MM.1S (cell line): Measurements from ENCODE around the gene P2RX6.

ENCODE experiments used
- DNase-seq: peaks from one replicate; pipeline ENCODE4 v3.0.0-alpha.2; 2015
- H2AFZ ChIP-seq: fragments of 300-600 bp; sonication (generic); 2 replicates; pipeline ENCODE4 v1.6.0; 2016; ENCODE audit warnings: antibody characterized with exemption, low read length
- H3F3A ChIP-seq: fragments of 300-600 bp; sonication (generic); 2 replicates; pipeline ENCODE4 v1.6.1; 2016; ENCODE audit warnings: mild to moderate bottlenecking, antibody characterized with exemption, low read length, moderate library complexity, mixed read lengths; ENCODE audit not compliant: insufficient read depth
- H3K27ac ChIP-seq: fragments of 300-600 bp; sonication (generic); 2 replicates; pipeline ENCODE4 v1.5.1; 2016; ENCODE audit warnings: mild to moderate bottlenecking, low read length
- H3K27me3 ChIP-seq: fragments of 300-600 bp; sonication (generic); replicated peaks from 2 replicates; pipeline ENCODE4 v1.6.0; 2016; ENCODE audit warnings: low read length; ENCODE audit not compliant: insufficient read depth
- H3K36me3 ChIP-seq: fragments of 300-600 bp; sonication (generic); replicated peaks from 2 replicates; pipeline ENCODE4 v1.6.1; 2016; ENCODE audit warnings: mild to moderate bottlenecking, low read length, mixed read lengths; ENCODE audit not compliant: insufficient read depth
- H3K4me1 ChIP-seq: fragments of 300-600 bp; sonication (generic); 2 replicates; pipeline ENCODE4 v1.6.1; 2016; ENCODE audit warnings: low read length, mixed read lengths
- H3K4me2 ChIP-seq: fragments of 300-600 bp; sonication (generic); 2 replicates; pipeline ENCODE4 v1.6.0; 2016; ENCODE audit warnings: low read depth, low read length
- H3K4me3 ChIP-seq: fragments of 300-600 bp; sonication (generic); 2 replicates; pipeline ENCODE4 v1.5.1; 2016; ENCODE audit warnings: low read length, mixed read lengths
- H3K79me2 ChIP-seq: fragments of 300-600 bp; sonication (generic); 2 replicates; pipeline ENCODE4 v1.6.1; 2016; ENCODE audit warnings: mixed run types, low read length, mixed read lengths
- H3K9ac ChIP-seq: fragments of 300-600 bp; sonication (generic); 2 replicates; pipeline ENCODE4 v1.6.1; 2016; ENCODE audit warnings: low read length, mixed read lengths
- H3K9me2 ChIP-seq: fragments of 300-600 bp; sonication (generic); replicated peaks from 2 replicates; pipeline ENCODE4 v1.6.1; 2016; ENCODE audit warnings: mild to moderate bottlenecking, low read length, mixed read lengths; ENCODE audit not compliant: insufficient read depth
- H3K9me3 ChIP-seq: fragments of 300-600 bp; sonication (generic); replicated peaks from 2 replicates; pipeline ENCODE4 v1.6.1; 2016; ENCODE audit warnings: mild to moderate bottlenecking, low read length, mixed read lengths; ENCODE audit not compliant: insufficient read depth
- H4K20me1 ChIP-seq: fragments of 300-600 bp; sonication (generic); 2 replicates; pipeline ENCODE4 v1.6.1; 2016; ENCODE audit warnings: mild to moderate bottlenecking, low read length, moderate library complexity, mixed read lengths; ENCODE audit not compliant: insufficient read depth
- EZH2 ChIP-seq: fragments of 300-600 bp; sonication (generic); optimal IDR thresholded peaks from 2 replicates; pipeline ENCODE3; 2017; ENCODE audit warnings: low read depth, mild to moderate bottlenecking, antibody characterized with exemption, low read length, mixed read lengths
- EZH2phosphoT487 ChIP-seq: fragments of 300-600 bp; sonication (generic); IDR thresholded peaks from 2 replicates; pipeline ENCODE4 v1.6.1; 2018; ENCODE audit warnings: antibody characterized with exemption, low read length
- TF ChIP-seq, protein P1 (sequence below): fragments of 300-600 bp; sonication (generic); IDR thresholded peaks from 2 replicates; pipeline ENCODE4 v1.5.1; 2016; ENCODE audit warnings: antibody characterized with exemption, low read length, mixed read lengths

P2RX6 gene

DNA sequence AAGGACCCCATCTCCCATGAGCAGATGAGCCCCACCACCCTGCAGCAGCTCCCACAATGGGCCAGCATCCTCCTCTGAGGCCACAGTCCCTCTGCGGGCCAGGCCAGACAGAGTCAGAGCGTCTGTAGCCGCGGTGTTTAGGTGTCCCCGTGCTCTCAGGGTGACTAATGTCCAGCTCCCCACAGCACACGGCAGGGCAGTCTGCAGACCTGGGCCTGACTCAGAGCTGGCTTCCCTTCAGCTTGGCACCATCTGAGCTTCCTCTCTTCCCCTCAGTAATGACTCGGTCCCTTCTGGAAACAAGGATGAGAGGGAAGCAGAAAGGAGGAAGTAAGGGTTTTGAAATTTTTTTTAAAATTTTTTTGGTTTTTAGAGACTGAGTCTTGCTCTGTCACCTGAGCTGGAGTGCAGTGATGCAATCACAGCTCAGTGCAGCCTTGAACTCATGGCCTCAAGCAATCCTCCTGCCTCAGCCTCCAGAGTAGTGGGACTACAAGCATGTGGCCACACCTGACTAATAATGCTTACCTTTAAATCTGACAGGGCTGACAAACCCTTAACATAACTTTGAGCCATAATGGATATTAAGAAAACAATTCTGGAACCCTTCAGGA is 59.2 kb downstream of the P2RX6 start:
- H2AFZ ChIP-seq, result no peak overlapping the region
- no peaks in the 10 kb centered on the region for H4K20me1 ChIP-seq

DNA sequence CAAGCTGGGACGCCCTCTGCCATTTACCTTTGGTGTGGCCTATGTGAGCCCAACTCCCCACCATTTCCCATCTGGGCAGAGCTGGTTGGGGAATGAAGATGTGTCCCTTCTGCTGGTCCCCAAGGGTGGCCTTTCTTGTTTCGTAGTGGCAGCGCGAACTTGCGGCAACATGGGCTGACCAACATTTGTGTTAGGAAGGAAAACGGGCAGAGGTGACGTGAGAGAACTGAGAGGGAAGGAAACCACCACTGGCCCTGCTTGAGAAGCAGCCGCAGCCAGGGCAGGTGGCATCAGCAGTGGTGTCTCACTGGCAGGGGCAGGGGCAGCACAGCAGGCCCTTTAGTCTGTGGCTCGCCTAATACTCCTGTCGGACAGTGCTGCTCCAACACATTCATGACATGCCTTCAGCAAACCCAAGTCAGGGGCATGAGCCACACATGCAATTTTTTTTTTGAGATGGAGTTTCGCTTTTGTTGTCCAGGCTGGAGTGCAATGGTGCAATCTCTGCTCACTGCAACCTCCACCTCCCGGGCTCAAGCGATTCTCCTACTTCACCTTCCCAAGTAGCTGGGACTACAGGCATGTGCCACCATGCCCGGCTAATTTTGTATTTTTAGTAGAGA is 60.7 kb downstream of the P2RX6 start:
- no peak overlapping the region for H3K4me2 ChIP-seq
- no peaks in the 10 kb centered on the region for H4K20me1 ChIP-seq
- H3K27ac ChIP-seq, result no peak overlapping the region
- DNase-seq, result no peak
- no peaks in the 10 kb centered on the region for H3K4me1 ChIP-seq
- no peaks in the 10 kb centered on the region for H3K79me2 ChIP-seq
- TF ChIP-seq, protein P1, sequence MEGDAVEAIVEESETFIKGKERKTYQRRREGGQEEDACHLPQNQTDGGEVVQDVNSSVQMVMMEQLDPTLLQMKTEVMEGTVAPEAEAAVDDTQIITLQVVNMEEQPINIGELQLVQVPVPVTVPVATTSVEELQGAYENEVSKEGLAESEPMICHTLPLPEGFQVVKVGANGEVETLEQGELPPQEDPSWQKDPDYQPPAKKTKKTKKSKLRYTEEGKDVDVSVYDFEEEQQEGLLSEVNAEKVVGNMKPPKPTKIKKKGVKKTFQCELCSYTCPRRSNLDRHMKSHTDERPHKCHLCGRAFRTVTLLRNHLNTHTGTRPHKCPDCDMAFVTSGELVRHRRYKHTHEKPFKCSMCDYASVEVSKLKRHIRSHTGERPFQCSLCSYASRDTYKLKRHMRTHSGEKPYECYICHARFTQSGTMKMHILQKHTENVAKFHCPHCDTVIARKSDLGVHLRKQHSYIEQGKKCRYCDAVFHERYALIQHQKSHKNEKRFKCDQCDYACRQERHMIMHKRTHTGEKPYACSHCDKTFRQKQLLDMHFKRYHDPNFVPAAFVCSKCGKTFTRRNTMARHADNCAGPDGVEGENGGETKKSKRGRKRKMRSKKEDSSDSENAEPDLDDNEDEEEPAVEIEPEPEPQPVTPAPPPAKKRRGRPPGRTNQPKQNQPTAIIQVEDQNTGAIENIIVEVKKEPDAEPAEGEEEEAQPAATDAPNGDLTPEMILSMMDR, result no peak
- no peak for TF ChIP-seq EZH2
- H3K9me3 ChIP-seq, result no peaks in the 10 kb centered on the region
- H3K9ac ChIP-seq, result no peak overlapping the region
- H3K27me3 ChIP-seq, result peaks cover 27% of the 10 kb centered on the region
- H3K36me3 ChIP-seq, result no peaks in the 10 kb centered on the region
- H3K4me3 ChIP-seq, result no peak overlapping the region
- H3F3A ChIP-seq, result no peaks in the 10 kb centered on the region
- H3K9me2 ChIP-seq, result no peaks in the 10 kb centered on the region
- H2AFZ ChIP-seq, result no peak overlapping the region

More for the DNA sequence above, 59.2 kb downstream of the P2RX6 start:
- H3F3A ChIP-seq, result no peaks in the 10 kb centered on the region
- no peaks in the 10 kb centered on the region for H3K79me2 ChIP-seq
- H3K9me2 ChIP-seq, result no peaks in the 10 kb centered on the region
- no peak overlapping the region for H3K4me2 ChIP-seq
- no peak for DNase-seq
- H3K36me3 ChIP-seq, result no peaks in the 10 kb centered on the region
- H3K4me3 ChIP-seq, result no peak overlapping the region
- H3K27me3 ChIP-seq, result peaks cover 35% of the 10 kb centered on the region
- H3K4me1 ChIP-seq, result no peaks in the 10 kb centered on the region
- H3K9ac ChIP-seq, result no peak overlapping the region
- H3K9me3 ChIP-seq, result no peaks in the 10 kb centered on the region
- TF ChIP-seq EZH2 (no peak), EZH2phosphoT487 (no peak)
- TF ChIP-seq, protein P1, result no peak
- H3K27ac ChIP-seq, result no peak overlapping the region

DNA sequence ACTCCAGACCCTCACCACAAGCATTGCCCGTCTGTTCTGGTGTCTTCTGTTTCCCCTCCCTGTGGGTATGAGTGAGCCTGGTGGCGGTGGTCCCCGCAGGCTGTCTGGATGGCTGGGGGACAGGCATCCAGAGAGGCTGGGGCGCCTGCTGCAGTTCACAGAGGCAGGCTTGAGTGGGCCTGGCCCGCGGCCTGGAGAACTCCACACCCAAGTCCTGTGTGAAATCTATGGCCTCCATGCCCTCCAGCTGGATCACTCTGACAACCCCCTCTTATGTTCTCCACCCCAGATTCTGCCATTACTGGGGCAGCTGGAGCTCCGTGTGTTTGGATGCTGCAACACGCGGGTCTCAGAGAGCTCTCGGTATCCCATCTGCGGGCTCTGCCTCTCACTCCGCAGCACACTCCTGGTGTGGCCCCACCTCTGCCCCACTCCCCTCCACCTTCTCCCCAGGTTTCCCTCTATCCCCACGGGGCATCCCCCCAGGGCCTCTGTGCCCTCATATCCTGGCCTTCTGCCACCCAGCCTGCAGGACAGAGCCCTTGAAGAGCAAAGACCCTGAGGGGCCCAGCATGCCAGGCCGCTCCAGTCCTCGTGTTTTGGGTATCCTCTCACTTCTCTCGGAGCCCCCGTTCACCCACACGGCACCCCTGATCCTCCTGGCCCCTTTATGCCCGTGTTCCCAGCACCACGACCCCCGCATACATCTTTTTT is 62.1 kb downstream of the P2RX6 start:
- H3K9me2 ChIP-seq, result no peaks in the 10 kb centered on the region
- TF ChIP-seq EZH2, result no peak
- TF ChIP-seq EZH2phosphoT487, result no peak
- TF ChIP-seq, protein P1, result no peak
- H3K4me3 ChIP-seq, result no peak overlapping the region
- no peak overlapping the region for H2AFZ ChIP-seq
- H3K4me2 ChIP-seq, result no peak overlapping the region
- H3F3A ChIP-seq, result no peaks in the 10 kb centered on the region
- H4K20me1 ChIP-seq, result no peaks in the 10 kb centered on the region
- no peaks in the 10 kb centered on the region for H3K79me2 ChIP-seq
- H3K4me1 ChIP-seq, result no peaks in the 10 kb centered on the region
- no peak overlapping the region for H3K27ac ChIP-seq
- DNase-seq, result no peak
- no peaks in the 10 kb centered on the region for H3K9me3 ChIP-seq
- no peaks in the 10 kb centered on the region for H3K36me3 ChIP-seq
- peaks cover 18% of the 10 kb centered on the region for H3K27me3 ChIP-seq
- no peak overlapping the region for H3K9ac ChIP-seq
